Osteocyte (in vitro differentiated cells): ENCODE results near the gene RAB43. TPM values are rescaled to one million over a fixed set of nuclear protein-coding genes. Genes with fewer than 3 reads are reported as not detected.

Experiments used
- DNase-seq: peaks from one replicate; pipeline ENCODE4 v3.0.0; 2021; ENCODE audit warnings: mixed read lengths; ENCODE audit not compliant: unreplicated experiment; ENCODE audit errors: extremely low spot score
- H3K27ac Mint-ChIP-seq: one replicate; pipeline ENCODE4 v1.8.0; 2021; ENCODE audit warnings: mild to moderate bottlenecking, mixed read lengths; ENCODE audit not compliant: unreplicated experiment
- H3K27me3 Mint-ChIP-seq: one replicate; pipeline ENCODE4 v1.8.0; 2021; ENCODE audit warnings: mixed read lengths; ENCODE audit not compliant: unreplicated experiment
- H3K36me3 Mint-ChIP-seq: one replicate; pipeline ENCODE4 v1.8.0; 2021; ENCODE audit warnings: mixed read lengths; ENCODE audit not compliant: unreplicated experiment
- H3K4me1 Mint-ChIP-seq: one replicate; pipeline ENCODE4 v1.8.0; 2021; ENCODE audit warnings: mixed read lengths; ENCODE audit not compliant: unreplicated experiment
- H3K4me3 Mint-ChIP-seq: one replicate; pipeline ENCODE4 v1.8.0; 2021; ENCODE audit warnings: mild to moderate bottlenecking, moderate library complexity, mixed read lengths; ENCODE audit not compliant: unreplicated experiment
- H3K9me3 Mint-ChIP-seq: one replicate; pipeline ENCODE4 v1.8.0; 2021; ENCODE audit warnings: mixed read lengths; ENCODE audit not compliant: unreplicated experiment
- total RNA-seq: library from RNA; stranded (reverse); gene quantifications from 2 replicates; pipeline ENCODE4 v1.2.1, GENCODE V29; 2021
- TF ChIP-seq, protein P1 (sequence below): fragments of 200-600 bp; sonication (generic); IDR thresholded peaks from 2 replicates; pipeline ENCODE4 v1.5.0; 2021; ENCODE audit warnings: antibody characterized with exemption, mild to moderate bottlenecking, moderate library complexity

The RAB43 gene
- total RNA-seq, 1 donor from 2014 or later: 23.2 TPM

- Mint-ChIP-seq H3K4me1 (peaks cover 4% of the 10 kb centered on the region), H3K9me3 (peaks cover 6% of the 10 kb centered on the region), H3K27ac (no peak overlapping the region), H3K4me3 (no peak overlapping the region), H3K27me3 (peaks cover 14% of the 10 kb centered on the region), H3K36me3 (no peaks in the 10 kb centered on the region)
- DNase-seq: no peak
- TF ChIP-seq, protein P1, sequence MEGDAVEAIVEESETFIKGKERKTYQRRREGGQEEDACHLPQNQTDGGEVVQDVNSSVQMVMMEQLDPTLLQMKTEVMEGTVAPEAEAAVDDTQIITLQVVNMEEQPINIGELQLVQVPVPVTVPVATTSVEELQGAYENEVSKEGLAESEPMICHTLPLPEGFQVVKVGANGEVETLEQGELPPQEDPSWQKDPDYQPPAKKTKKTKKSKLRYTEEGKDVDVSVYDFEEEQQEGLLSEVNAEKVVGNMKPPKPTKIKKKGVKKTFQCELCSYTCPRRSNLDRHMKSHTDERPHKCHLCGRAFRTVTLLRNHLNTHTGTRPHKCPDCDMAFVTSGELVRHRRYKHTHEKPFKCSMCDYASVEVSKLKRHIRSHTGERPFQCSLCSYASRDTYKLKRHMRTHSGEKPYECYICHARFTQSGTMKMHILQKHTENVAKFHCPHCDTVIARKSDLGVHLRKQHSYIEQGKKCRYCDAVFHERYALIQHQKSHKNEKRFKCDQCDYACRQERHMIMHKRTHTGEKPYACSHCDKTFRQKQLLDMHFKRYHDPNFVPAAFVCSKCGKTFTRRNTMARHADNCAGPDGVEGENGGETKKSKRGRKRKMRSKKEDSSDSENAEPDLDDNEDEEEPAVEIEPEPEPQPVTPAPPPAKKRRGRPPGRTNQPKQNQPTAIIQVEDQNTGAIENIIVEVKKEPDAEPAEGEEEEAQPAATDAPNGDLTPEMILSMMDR: no peak
Observed at GRCh38 chr3:129051871-129052340, 69.7 kb downstream of the RAB43 start.

DNA sequence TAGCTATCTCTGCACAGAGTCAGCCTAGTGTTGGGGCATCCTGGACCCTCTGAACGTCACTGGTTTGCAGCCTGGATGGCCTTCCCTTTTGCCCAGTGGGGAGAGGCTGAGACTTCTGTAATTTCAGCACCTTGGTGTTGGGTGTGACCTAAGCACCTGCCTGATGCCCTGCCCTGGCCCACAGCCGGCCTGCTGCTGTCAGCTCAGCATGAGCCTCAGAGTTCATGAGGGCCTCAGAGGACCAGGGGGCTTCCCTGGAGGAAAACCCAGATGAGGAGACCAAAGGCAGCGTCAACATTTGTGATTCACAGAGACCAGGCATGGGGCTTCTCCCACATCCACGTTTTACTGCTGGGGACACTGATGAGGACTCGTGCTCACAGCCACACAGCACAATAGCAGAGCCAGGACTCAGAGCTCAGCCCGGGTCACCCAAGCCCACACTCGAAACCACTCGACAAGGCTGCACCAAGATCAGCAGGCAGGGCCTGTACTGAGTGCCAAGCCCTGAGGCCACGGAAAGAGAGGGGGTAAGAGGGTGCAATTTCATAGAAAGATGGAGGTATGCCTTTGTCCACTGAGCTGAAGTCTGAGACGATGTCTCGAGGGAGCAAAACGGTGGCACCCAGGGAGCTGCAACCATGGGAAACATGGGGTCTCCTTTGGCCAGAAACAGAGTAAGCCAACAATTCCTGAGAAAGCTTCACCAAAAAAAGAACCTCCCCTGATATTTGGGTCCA lies 70.9 kb downstream of the RAB43 start:
- Mint-ChIP-seq H3K27me3 (peaks cover 8% of the 10 kb centered on the region), H3K9me3 (peaks cover 6% of the 10 kb centered on the region), H3K4me1 (peaks cover 4% of the 10 kb centered on the region), H3K27ac (no peak overlapping the region), H3K4me3 (no peak overlapping the region), H3K36me3 (no peaks in the 10 kb centered on the region)
- TF ChIP-seq, protein P1: no peak
- no peak for DNase-seq

GRCh38 chr3:129047553-129047839 lies 74.1 kb downstream of the RAB43 start:
- Mint-ChIP-seq H3K36me3 (no peaks in the 10 kb centered on the region), H3K27me3 (peaks cover 19% of the 10 kb centered on the region), H3K4me1 (no peaks in the 10 kb centered on the region), H3K9me3 (peaks cover 11% of the 10 kb centered on the region), H3K4me3 (no peak overlapping the region), H3K27ac (no peak overlapping the region)
- TF ChIP-seq, protein P1: no peak
- DNase-seq: no peak

- no peak overlapping the region for H3K27ac Mint-ChIP-seq
- H3K9me3 Mint-ChIP-seq: peaks cover 11% of the 10 kb centered on the region
- TF ChIP-seq, protein P1: no peak
- H3K36me3 Mint-ChIP-seq: no peaks in the 10 kb centered on the region
- H3K27me3 Mint-ChIP-seq: peaks cover 24% of the 10 kb centered on the region
- no peak overlapping the region for H3K4me3 Mint-ChIP-seq
- no peaks in the 10 kb centered on the region for H3K4me1 Mint-ChIP-seq
- no peak for DNase-seq
Observed at GRCh38 chr3:129046732-129047552, 74.7 kb downstream of the RAB43 start.
